ENCODE data around the gene ITPA.

ITPA gene

GRCh38 chr20:3229158-3229557, 19.9 kb downstream of the ITPA start:
- Histone ChIP-seq H3K27ac (no peak overlapping the region), H3K27me3 (no peaks in the 10 kb centered on the region), H3K9me3 (no peaks in the 10 kb centered on the region), H3K4me3 (no peak overlapping the region), H3K36me3 (peaks cover 0 to 14% (median 0%) of the 10 kb centered on the region in 3 donors), H3K4me1 (no peaks in the 10 kb centered on the region)
- DNase-seq: no peak
- intact Hi-C loops (cut with DNase I; ENCODE audit: low total_unique reads): no loop called here
- TF ChIP-seq CTCF (IDR thresholded peaks at IDR 0.05): no peak

GRCh38 chr20:3229798-3230197, 20.5 kb downstream of the ITPA start:
- Histone ChIP-seq H3K27ac (no peak overlapping the region), H3K9me3 (no peaks in the 10 kb centered on the region), H3K4me1 (no peaks in the 10 kb centered on the region), H3K27me3 (no peaks in the 10 kb centered on the region), H3K36me3 (peaks cover 0 to 8% (median 0%) of the 10 kb centered on the region in 3 donors), H3K4me3 (no peak overlapping the region)
- DNase-seq: no peak
- intact Hi-C loops (cut with DNase I; ENCODE audit: low total_unique reads): no loop called here
- TF ChIP-seq CTCF (IDR thresholded peaks at IDR 0.05): no peak

- no peak overlapping the region for H3K27ac ChIP-seq
- intact Hi-C loops (cut with DNase I; ENCODE audit: low total_unique reads): no loop called here
Measured at GRCh38 chr20:3231116-3231515, 21.8 kb downstream of the ITPA start.

GRCh38 chr20:3231889-3232588, 22.7 kb downstream of the ITPA start:
- Histone ChIP-seq H3K36me3 (peaks cover 0 to 3% (median 0%) of the 10 kb centered on the region in 3 donors), H3K27ac (no peak overlapping the region), H3K27me3 (peaks cover 0 to 18% of the 10 kb centered on the region in 2 donors), H3K4me3 (no peak overlapping the region), H3K4me1 (no peaks in the 10 kb centered on the region), H3K9me3 (no peaks in the 10 kb centered on the region)
- intact Hi-C loops (cut with DNase I; ENCODE audit: low total_unique reads): no loop called here
- no peak for TF ChIP-seq CTCF (IDR thresholded peaks at IDR 0.05)
- DNase-seq: no peak

More at GRCh38 chr20:3231116-3231515, 21.8 kb downstream of the ITPA start:
- H3K27me3 ChIP-seq: peaks cover 0 to 10% of the 10 kb centered on the region in 2 donors
- H3K36me3 ChIP-seq: peaks cover 0 to 8% (median 0%) of the 10 kb centered on the region in 3 donors
- TF ChIP-seq CTCF (IDR thresholded peaks at IDR 0.05): no peak
- H3K4me3 ChIP-seq: no peak overlapping the region
- no peak for DNase-seq
- no peaks in the 10 kb centered on the region for H3K4me1 ChIP-seq
- no peaks in the 10 kb centered on the region for H3K9me3 ChIP-seq

- Histone ChIP-seq H3K27me3 (peaks cover 0 to 31% of the 10 kb centered on the region in 2 donors), H3K4me1 (peaks cover 0 to 10% (median 7%) of the 10 kb centered on the region in 4 donors), H3K9me3 (no peaks in the 10 kb centered on the region), H3K27ac (no peak overlapping the region), H3K36me3 (no peaks in the 10 kb centered on the region), H3K4me3 (no peak overlapping the region)
- no peak for TF ChIP-seq CTCF (IDR thresholded peaks at IDR 0.05)
- DNase-seq: no peak
- intact Hi-C loops (cut with DNase I; ENCODE audit: low total_unique reads): no loop called here
Measured at GRCh38 chr20:3233131-3233990, 24.1 kb downstream of the ITPA start.
